NB4 (cell line): ENCODE measurements around the gene WDFY3.

Experiments used
- DNase-seq: peaks from one replicate; pipeline ENCODE4 v3.0.0; 2010; ENCODE audit warnings: low read depth
- H3K4me3 ChIP-seq: one replicate; pipeline ENCODE4 v1.5.1; 2011; ENCODE audit warnings: mild to moderate bottlenecking, low read depth, low read length, moderate library complexity
- MYC ChIP-seq: IDR thresholded peaks from 2 replicates; pipeline ENCODE4 v1.6.1; 2011; ENCODE audit warnings: low read depth, low read length
- POLR2A ChIP-seq: IDR thresholded peaks from 2 replicates; pipeline ENCODE4 v1.6.1; 2011; ENCODE audit warnings: mild to moderate bottlenecking; ENCODE audit not compliant: insufficient read length; ENCODE audit errors: extremely low read depth
- TF ChIP-seq, protein P1 (sequence below): IDR thresholded peaks from one replicate; pipeline ENCODE4 v1.5.1; 2012; ENCODE audit warnings: low read depth, low read length
- TF ChIP-seq, protein P2 (sequence below): IDR thresholded peaks from 2 replicates; pipeline ENCODE4 v1.6.1; 2011; ENCODE audit warnings: low read depth, low read length

Gene WDFY3, protein sequence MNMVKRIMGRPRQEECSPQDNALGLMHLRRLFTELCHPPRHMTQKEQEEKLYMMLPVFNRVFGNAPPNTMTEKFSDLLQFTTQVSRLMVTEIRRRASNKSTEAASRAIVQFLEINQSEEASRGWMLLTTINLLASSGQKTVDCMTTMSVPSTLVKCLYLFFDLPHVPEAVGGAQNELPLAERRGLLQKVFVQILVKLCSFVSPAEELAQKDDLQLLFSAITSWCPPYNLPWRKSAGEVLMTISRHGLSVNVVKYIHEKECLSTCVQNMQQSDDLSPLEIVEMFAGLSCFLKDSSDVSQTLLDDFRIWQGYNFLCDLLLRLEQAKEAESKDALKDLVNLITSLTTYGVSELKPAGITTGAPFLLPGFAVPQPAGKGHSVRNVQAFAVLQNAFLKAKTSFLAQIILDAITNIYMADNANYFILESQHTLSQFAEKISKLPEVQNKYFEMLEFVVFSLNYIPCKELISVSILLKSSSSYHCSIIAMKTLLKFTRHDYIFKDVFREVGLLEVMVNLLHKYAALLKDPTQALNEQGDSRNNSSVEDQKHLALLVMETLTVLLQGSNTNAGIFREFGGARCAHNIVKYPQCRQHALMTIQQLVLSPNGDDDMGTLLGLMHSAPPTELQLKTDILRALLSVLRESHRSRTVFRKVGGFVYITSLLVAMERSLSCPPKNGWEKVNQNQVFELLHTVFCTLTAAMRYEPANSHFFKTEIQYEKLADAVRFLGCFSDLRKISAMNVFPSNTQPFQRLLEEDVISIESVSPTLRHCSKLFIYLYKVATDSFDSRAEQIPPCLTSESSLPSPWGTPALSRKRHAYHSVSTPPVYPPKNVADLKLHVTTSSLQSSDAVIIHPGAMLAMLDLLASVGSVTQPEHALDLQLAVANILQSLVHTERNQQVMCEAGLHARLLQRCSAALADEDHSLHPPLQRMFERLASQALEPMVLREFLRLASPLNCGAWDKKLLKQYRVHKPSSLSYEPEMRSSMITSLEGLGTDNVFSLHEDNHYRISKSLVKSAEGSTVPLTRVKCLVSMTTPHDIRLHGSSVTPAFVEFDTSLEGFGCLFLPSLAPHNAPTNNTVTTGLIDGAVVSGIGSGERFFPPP (N-terminal part only)

DNA sequence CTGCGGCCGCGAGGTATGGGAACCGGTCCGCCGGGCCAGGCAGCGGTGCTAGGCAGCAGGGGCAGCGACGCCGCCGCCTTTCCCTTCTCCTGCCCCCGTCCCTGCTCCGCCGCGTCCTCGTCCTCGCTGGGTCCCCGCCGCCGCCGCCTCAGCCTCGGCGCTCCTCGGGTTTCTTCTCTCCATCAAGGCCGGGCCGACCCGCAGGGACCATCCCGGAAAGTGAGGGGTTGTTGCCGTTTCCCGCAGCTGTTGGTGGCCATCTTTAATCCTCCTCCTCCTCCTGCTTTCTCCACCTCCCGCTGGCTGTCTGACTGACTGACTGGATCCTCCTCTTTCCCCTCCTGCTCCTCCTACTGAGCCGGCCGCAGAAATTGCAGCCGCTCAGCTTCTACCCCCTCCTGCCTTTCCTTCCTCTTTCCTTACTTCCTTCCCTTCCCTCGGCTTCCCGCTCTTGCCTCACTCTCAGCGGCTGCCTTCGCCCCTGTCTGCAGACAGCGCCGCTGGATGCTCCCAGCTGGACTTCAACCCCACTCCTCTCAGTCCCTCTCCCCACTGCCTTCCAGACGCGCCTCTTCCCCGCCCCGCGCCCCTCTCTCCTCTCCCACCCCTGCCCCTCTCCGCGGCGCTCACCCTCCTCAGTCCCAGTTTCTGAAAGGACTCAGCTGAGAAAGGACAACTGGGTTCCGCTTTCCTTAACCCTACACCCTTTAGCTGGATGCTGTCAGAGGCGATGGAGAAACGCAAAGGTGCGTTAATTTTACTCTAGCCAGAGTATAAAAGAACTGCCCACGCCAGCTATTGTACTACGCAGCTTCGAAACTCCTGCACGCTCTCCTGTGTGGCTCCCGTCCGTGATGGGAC, at the start of gene WDFY3:
Gene WDFY3, minus strand, starts transcription at position 309 of the 861 bp plus-strand sequence. CDS start 106,099 bp downstream, outside the sequence.
- peak; percentile 89 for DNase-seq
- TF ChIP-seq POLR2A (peak; percentile 27), MYC (peak; percentile 17; the same call in 1 of the 2 replicates)
- TF ChIP-seq, protein P1, sequence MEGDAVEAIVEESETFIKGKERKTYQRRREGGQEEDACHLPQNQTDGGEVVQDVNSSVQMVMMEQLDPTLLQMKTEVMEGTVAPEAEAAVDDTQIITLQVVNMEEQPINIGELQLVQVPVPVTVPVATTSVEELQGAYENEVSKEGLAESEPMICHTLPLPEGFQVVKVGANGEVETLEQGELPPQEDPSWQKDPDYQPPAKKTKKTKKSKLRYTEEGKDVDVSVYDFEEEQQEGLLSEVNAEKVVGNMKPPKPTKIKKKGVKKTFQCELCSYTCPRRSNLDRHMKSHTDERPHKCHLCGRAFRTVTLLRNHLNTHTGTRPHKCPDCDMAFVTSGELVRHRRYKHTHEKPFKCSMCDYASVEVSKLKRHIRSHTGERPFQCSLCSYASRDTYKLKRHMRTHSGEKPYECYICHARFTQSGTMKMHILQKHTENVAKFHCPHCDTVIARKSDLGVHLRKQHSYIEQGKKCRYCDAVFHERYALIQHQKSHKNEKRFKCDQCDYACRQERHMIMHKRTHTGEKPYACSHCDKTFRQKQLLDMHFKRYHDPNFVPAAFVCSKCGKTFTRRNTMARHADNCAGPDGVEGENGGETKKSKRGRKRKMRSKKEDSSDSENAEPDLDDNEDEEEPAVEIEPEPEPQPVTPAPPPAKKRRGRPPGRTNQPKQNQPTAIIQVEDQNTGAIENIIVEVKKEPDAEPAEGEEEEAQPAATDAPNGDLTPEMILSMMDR, result no peak
- peak within 1 kb of the TSS; percentile 62 for H3K4me3 ChIP-seq

DNA sequence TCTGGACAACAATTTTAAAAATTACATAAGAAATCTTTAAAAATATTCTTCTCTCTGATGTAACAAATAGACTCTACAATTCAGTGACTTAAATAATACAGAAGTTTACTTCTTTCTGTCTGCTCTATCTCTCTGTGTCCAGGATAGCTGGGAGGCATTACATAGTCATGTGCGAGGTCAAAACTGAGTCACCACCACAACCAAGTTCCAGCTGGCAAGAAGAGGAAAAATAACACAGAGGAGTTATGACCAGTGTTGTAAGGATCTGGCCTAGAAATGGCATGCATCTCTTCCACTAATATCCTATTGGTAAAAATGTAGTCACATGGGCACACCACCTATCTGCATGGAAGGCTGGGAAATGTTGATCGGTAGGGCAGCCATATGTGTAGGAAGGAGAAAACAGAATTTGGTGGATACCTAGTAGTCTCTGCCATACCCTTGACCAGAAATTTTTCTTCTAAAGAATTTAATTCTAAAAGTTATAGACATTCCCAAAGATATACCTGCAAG, 39.4 kb upstream of the WDFY3 start:
- TF ChIP-seq, protein P1, result no peak
- TF ChIP-seq POLR2A (no peak), MYC (no peak)
- TF ChIP-seq, protein P2, sequence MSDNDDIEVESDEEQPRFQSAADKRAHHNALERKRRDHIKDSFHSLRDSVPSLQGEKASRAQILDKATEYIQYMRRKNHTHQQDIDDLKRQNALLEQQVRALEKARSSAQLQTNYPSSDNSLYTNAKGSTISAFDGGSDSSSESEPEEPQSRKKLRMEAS, result no peak
- peak; percentile 2 for DNase-seq
- H3K4me3 ChIP-seq, result no peak overlapping the region

DNA sequence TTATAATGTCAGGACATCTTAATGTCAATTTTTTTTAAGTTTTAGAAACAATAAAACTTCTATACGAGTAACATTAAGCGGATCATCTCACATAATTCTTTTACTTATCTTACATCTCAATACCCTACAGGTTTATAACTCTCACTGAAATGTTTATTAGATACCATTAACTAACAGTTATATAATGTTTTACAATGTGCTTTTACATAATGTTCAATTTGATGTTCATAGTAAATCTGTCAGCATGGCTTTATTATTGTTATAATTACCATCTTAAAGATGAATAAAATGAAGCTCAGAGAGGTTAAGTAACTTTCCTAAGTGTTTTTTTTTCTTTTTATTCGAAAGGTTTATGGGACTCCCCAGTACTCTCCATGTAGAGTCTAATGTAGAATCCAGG, 33.9 kb upstream of the WDFY3 start:
- H3K4me3 ChIP-seq, result no peak overlapping the region
- TF ChIP-seq POLR2A (no peak), MYC (no peak)
- TF ChIP-seq, protein P1, result no peak
- TF ChIP-seq, protein P2, result no peak
- DNase-seq, result no peak

DNA sequence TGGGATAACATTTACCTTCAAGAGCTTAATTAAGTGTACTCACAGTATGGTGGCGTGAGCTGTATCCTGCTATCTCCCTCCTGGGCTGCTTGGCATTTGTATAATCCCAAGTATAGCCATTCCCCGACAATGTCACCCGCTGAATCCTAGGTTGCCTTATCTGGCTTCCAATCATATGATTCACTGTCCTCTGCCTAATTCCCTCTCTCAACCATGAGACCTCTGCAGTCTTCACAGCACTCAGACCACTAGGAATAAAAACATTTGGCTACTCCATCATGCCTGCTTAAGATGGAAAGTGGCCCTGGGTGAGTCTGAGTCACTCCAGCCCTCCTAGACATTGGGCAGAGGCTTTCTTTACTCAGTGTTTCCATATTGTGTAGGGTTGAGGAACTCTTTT, 28.9 kb upstream of the WDFY3 start:
- no peak overlapping the region for H3K4me3 ChIP-seq
- no peak for DNase-seq
- no peak for TF ChIP-seq POLR2A
- TF ChIP-seq, protein P1, result no peak
- TF ChIP-seq, protein P2, result no peak
- TF ChIP-seq MYC, result no peak

DNA sequence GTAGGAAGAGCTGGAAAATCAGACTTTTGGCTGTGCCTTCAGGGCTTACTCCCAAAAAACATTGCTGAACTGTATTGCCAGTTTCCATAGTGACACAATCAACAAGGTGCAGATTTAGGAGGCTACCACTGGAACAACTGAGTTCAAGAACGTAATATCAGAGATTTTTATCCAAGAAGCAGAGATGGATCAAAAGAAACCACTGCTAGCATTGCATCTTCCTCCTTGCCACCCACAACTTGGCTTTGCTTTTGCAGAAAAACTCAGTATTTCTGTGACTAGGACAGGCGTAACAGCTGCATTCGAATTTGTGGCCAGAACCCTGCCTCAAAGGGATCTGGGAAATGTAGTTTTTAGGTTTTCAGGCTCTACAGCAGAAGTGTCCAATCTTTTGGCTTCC, 27.8 kb upstream of the WDFY3 start:
- H3K4me3 ChIP-seq, result no peak overlapping the region
- TF ChIP-seq, protein P2, result no peak
- TF ChIP-seq POLR2A (no peak), MYC (no peak)
- TF ChIP-seq, protein P1, result no peak
- no peak for DNase-seq
